NCI-H2196 (cell line): ENCODE results near the gene JOSD2.

Experiments used
- DNase-seq: peaks from one replicate; lab custom pipeline; 2025; ENCODE audit not compliant: unreplicated experiment; lab: John Stamatoyannopoulos, UW

The JOSD2 gene

DNA sequence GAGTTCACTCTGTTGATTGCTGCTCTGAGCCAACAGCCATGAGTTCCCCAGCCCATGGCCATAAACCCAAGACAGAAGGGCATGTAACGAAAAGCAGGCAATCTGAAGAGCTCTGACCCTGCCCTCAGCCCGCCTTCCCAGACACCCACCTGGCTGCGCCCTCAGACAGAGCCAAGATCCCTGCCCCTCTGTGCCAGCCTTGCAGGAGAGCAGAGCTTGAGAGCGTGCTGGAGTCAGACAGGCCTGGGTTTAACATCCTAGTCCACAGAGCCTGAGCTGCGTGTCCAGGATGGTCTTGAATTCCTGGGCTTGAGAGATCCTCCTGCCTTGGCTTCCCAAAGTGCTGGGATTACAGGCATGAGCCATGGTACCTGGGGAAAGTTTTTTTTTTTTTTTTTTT lies 53.7 kb downstream of the JOSD2 start:
- no peak for DNase-seq
